Measurements from ENCODE around the gene SBF2. TPM values are rescaled to one million over a fixed set of nuclear protein-coding genes. Genes with fewer than 3 reads are reported as not detected.

The SBF2 gene
- total RNA-seq, 4 donors from 2014 or later, result 53.8 to 125 (median 76.4) TPM

GRCh38 chr11:9759519-9760192 is 534.4 kb downstream of the SBF2 start:
- ATAC-seq (ENCODE audit: low FRiP score) (peak; percentile 55), DNase-seq (ENCODE audit: low spot score) (peak; percentile 94)
- no peak for TF ChIP-seq CTCF (IDR thresholded peaks at IDR 0.05)

GRCh38 chr11:9758637-9759518 is 535.1 kb downstream of the SBF2 start:
- no peak for TF ChIP-seq CTCF (IDR thresholded peaks at IDR 0.05)
- DNase-seq (ENCODE audit: low spot score) (no peak), ATAC-seq (ENCODE audit: low FRiP score) (peak; percentile 52)

GRCh38 chr11:9757809-9758636 is 536.0 kb downstream of the SBF2 start:
- DNase-seq (ENCODE audit: low spot score) (peak; percentile 67), ATAC-seq (ENCODE audit: low FRiP score) (peak; percentile 82)
- peak in 2 of 3 donors; percentile 79 to 97 for TF ChIP-seq CTCF (IDR thresholded peaks at IDR 0.05)

- ATAC-seq (ENCODE audit: low FRiP score) (no peak), DNase-seq (ENCODE audit: low spot score) (no peak)
- no peak for TF ChIP-seq CTCF (IDR thresholded peaks at IDR 0.05)
Observed at GRCh38 chr11:9756878-9757277, 537.1 kb downstream of the SBF2 start.

- TF ChIP-seq CTCF (IDR thresholded peaks at IDR 0.05), result no peak
- ATAC-seq (ENCODE audit: low FRiP score) (no peak), DNase-seq (ENCODE audit: low spot score) (no peak)
Observed at GRCh38 chr11:9756461-9756860, 537.6 kb downstream of the SBF2 start.

GRCh38 chr11:9755561-9756185 is 538.3 kb downstream of the SBF2 start:
- ATAC-seq (ENCODE audit: low FRiP score), result no peak
- DNase-seq (ENCODE audit: low spot score), result no peak
- TF ChIP-seq CTCF (IDR thresholded peaks at IDR 0.05), result no peak
